H1 (cell line): ENCODE results near the gene TSPAN32. TPM values are rescaled to one million over a fixed set of nuclear protein-coding genes. Genes with fewer than 3 reads are reported as not detected.

Experiments
- CTCF ChIA-PET: fragments of 300-600 bp; sonication (Branson Sonifier 250); formaldehyde crosslinking; loops from one replicate; lab custom pipeline; 2021; ENCODE audit not compliant: partially characterized antibody; lab: Charles Lee
- POLR2A ChIA-PET: fragments of 300-600 bp; sonication (Branson Sonifier 250); formaldehyde crosslinking; loops from one replicate; lab custom pipeline; 2021; ENCODE audit warnings: inconsistent platforms; ENCODE audit not compliant: partially characterized antibody; lab: Charles Lee
- DNase-seq, 2 experiments: peaks; one replicate each; pipeline versions ENCODE4 v3.0.0 to v3.0.0-alpha.2; 2010 to 2022; ENCODE audit warnings: low spot score in 2 of 2, low read depth in 1 of 2, mixed read lengths in 1 of 2
- FAIRE-seq: peaks from 2 replicates; lab custom pipeline; 2011; peaks lifted over from hg19 to GRCh38; lab: Jason Lieb, UNC
- H2AFZ ChIP-seq: 2 replicates; pipeline ENCODE4 v1.8.1; 2012; ENCODE audit warnings: low read length, inconsistent platforms
- H2AK5ac ChIP-seq: 2 replicates; pipeline ENCODE4 v1.6.1; 2013; ENCODE audit warnings: low read depth, low read length
- H2BK120ac ChIP-seq: replicated peaks from 2 replicates; pipeline ENCODE3; 2013; ENCODE audit warnings: low read depth, low read length, inconsistent platforms
- H2BK12ac ChIP-seq: 2 replicates; pipeline ENCODE4 v1.6.1; 2013; ENCODE audit warnings: low read depth, low read length
- H2BK15ac ChIP-seq: 2 replicates; pipeline ENCODE4 v1.6.1; 2013; ENCODE audit warnings: low read length
- H2BK20ac ChIP-seq: 2 replicates; pipeline ENCODE4 v1.6.1; 2013; ENCODE audit warnings: low read length
- H2BK5ac ChIP-seq: 2 replicates; pipeline ENCODE4 v1.6.1; 2013; ENCODE audit warnings: low read depth, low read length
- H3K14ac ChIP-seq: 2 replicates; pipeline ENCODE4 v1.6.1; 2013; ENCODE audit warnings: inconsistent platforms; ENCODE audit not compliant: insufficient read length
- H3K18ac ChIP-seq: 2 replicates; pipeline ENCODE4 v1.6.1; 2013; ENCODE audit warnings: low read length; ENCODE audit errors: extremely low read depth
- H3K23ac ChIP-seq: 2 replicates; pipeline ENCODE4 v1.6.1; 2013; ENCODE audit warnings: inconsistent platforms; ENCODE audit not compliant: insufficient read length
- H3K23me2 ChIP-seq: 2 replicates; pipeline ENCODE4 v1.6.1; 2013; ENCODE audit warnings: low read depth, low read length
- H3K27ac ChIP-seq: 2 replicates; pipeline ENCODE4 v1.6.1; 2011; ENCODE audit warnings: low read depth, low read length, inconsistent platforms
- H3K27me3 ChIP-seq, 4 experiments: replicated peaks in 1 of 4; 1 replicate in 1 of 4; 2 replicates in 3 of 4; pipeline versions ENCODE4 v1.6.1 to v1.8.1; 2011 to 2013; ENCODE audit warnings: low read length in 3 of 4, mild to moderate bottlenecking in 3 of 4, inconsistent platforms in 2 of 4, mixed read lengths in 2 of 4, moderate library complexity in 1 of 4; ENCODE audit not compliant: control insufficient read depth in 3 of 4, insufficient read depth in 3 of 4; ENCODE audit errors: extremely low read depth in 1 of 4
- H3K36me3 ChIP-seq, 4 experiments: 2 replicates each; pipeline versions ENCODE4 v1.6.1 to v1.8.1; 2011 to 2013; ENCODE audit warnings: mild to moderate bottlenecking in 4 of 4, low read length in 3 of 4, moderate library complexity in 2 of 4, control low read depth in 1 of 4, inconsistent platforms in 1 of 4; ENCODE audit not compliant: insufficient read depth in 4 of 4, control insufficient read depth in 2 of 4
- H3K4ac ChIP-seq: replicated peaks from 2 replicates; pipeline ENCODE3; 2013; ENCODE audit warnings: low read length, low read depth, mixed read lengths, inconsistent platforms; ENCODE audit not compliant: insufficient read length
- H3K4me1 ChIP-seq, 4 experiments: replicated peaks in 1 of 4; 1 replicate in 1 of 4; 2 replicates in 3 of 4; pipeline versions ENCODE4 v1.6.1 to v1.8.1; 2011 to 2013; ENCODE audit warnings: low read length in 3 of 4, inconsistent platforms in 2 of 4, mixed read lengths in 1 of 4; ENCODE audit not compliant: insufficient read depth in 4 of 4, control insufficient read depth in 3 of 4
- H3K4me2 ChIP-seq, 2 experiments: 2 replicates each; pipeline versions ENCODE4 v1.6.1 to v1.8.1; 2011 to 2013; ENCODE audit warnings: low read depth in 2 of 2, low read length in 2 of 2, control low read depth in 1 of 2, inconsistent platforms in 1 of 2, mild to moderate bottlenecking in 1 of 2; ENCODE audit not compliant: insufficient read depth in 1 of 2
- H3K4me3 ChIP-seq, 4 experiments: fragments of 200-600, 300-600 bp in 1 of 4; sonication (generic), shearing (Covaris generic), sonication (Bioruptor Twin) in 1 of 4; 2 replicates each; pipeline versions ENCODE4 v1.5.1 to v1.8.1; 2011 to 2016; ENCODE audit warnings: low read length in 4 of 4, low read depth in 3 of 4, control low read depth in 2 of 4, inconsistent platforms in 2 of 4, mild to moderate bottlenecking in 2 of 4, mixed read lengths in 1 of 4, moderate library complexity in 1 of 4; ENCODE audit not compliant: insufficient read depth in 2 of 4; ENCODE audit errors: extremely low read depth in 1 of 4
- H3K56ac ChIP-seq: replicated peaks from 2 replicates; pipeline ENCODE3; 2013; ENCODE audit warnings: low read depth, mild to moderate bottlenecking, mixed read lengths, low read length, inconsistent platforms; ENCODE audit not compliant: insufficient read length
- H3K79me1 ChIP-seq: 2 replicates; pipeline ENCODE4 v1.6.1; 2013; ENCODE audit warnings: low read depth, low read length, control low read depth
- H3K79me2 ChIP-seq, 2 experiments: 2 replicates each; pipeline versions ENCODE4 v1.6.1 to v1.8.1; 2012 to 2013; ENCODE audit warnings: low read length in 2 of 2, mild to moderate bottlenecking in 2 of 2, inconsistent platforms in 1 of 2; ENCODE audit not compliant: insufficient read depth in 2 of 2, control insufficient read depth in 1 of 2
- H3K9ac ChIP-seq, 4 experiments: replicated peaks in 1 of 4; 1 replicate in 1 of 4; 2 replicates in 3 of 4; pipeline versions ENCODE4 v1.6.1 to v1.8.1; 2011 to 2013; ENCODE audit warnings: low read depth in 3 of 4, low read length in 3 of 4, control low read depth in 2 of 4, mild to moderate bottlenecking in 2 of 4, moderate library complexity in 2 of 4, inconsistent platforms in 1 of 4; ENCODE audit errors: extremely low read depth in 1 of 4
- H3K9me3 ChIP-seq, 2 experiments: 2 replicates each; pipeline versions ENCODE4 v1.6.1 to v1.8.1; 2012 to 2013; ENCODE audit warnings: mild to moderate bottlenecking in 2 of 2, moderate library complexity in 2 of 2, control low read depth in 1 of 2, inconsistent platforms in 1 of 2, low read depth in 1 of 2, low read length in 1 of 2, mixed read lengths in 1 of 2; ENCODE audit not compliant: insufficient read depth in 2 of 2
- H4K20me1 ChIP-seq, 2 experiments: replicated peaks in 1 of 2; 2 replicates each; pipeline versions ENCODE3 to v1.8.1; 2011 to 2013; ENCODE audit warnings: inconsistent platforms in 2 of 2, low read length in 2 of 2, mild to moderate bottlenecking in 1 of 2; ENCODE audit not compliant: insufficient read depth in 2 of 2, control insufficient read depth in 1 of 2
- H4K5ac ChIP-seq: 2 replicates; pipeline ENCODE4 v1.6.1; 2013; ENCODE audit warnings: low read length, low read depth, mixed read lengths, inconsistent platforms; ENCODE audit not compliant: insufficient read length
- H4K8ac ChIP-seq: 2 replicates; pipeline ENCODE4 v1.8.0; 2013; ENCODE audit warnings: mild to moderate bottlenecking, moderate library complexity, low read length, inconsistent platforms; ENCODE audit not compliant: insufficient read depth; ENCODE audit errors: extremely low read depth
- H4K91ac ChIP-seq: replicated peaks from 2 replicates; pipeline ENCODE3; 2013; ENCODE audit warnings: low read length, mixed read lengths, inconsistent platforms; ENCODE audit not compliant: insufficient read length
- CTBP2 ChIP-seq: IDR thresholded peaks from 2 replicates; pipeline ENCODE4 v1.7.0; 2011; ENCODE audit warnings: borderline replicate concordance, mild to moderate bottlenecking, moderate library complexity, mixed read lengths, low read length; ENCODE audit not compliant: insufficient read depth, insufficient read length
- HDAC6 ChIP-seq: IDR thresholded peaks from one replicate; pipeline ENCODE4 v1.7.1; 2012; ENCODE audit warnings: low read depth, mild to moderate bottlenecking, inconsistent platforms, low read length, moderate library complexity
- POLR2AphosphoS5 ChIP-seq: IDR thresholded peaks from 2 replicates; pipeline ENCODE4 v1.6.1; 2011; ENCODE audit warnings: low read depth, low read length
- POU5F1 ChIP-seq: IDR thresholded peaks from 2 replicates; pipeline ENCODE4 v1.6.1; 2011; ENCODE audit warnings: low read depth, mild to moderate bottlenecking, low read length, moderate library complexity
- RBBP5 ChIP-seq: IDR thresholded peaks from 2 replicates; pipeline ENCODE4 v1.7.1; 2012; ENCODE audit warnings: low read depth, mild to moderate bottlenecking, inconsistent platforms, low read length, moderate library complexity, borderline replicate concordance
- SIRT6 ChIP-seq: IDR thresholded peaks from one replicate; pipeline ENCODE4 v1.7.1; 2012; ENCODE audit warnings: low read length, inconsistent platforms
- SP4 ChIP-seq: IDR thresholded peaks from 2 replicates; pipeline ENCODE4 v1.6.1; 2012; ENCODE audit warnings: low read length, inconsistent platforms
- TAF1 ChIP-seq: IDR thresholded peaks from 2 replicates; pipeline ENCODE4 v1.6.1; 2011; ENCODE audit warnings: mild to moderate bottlenecking, low read depth, low read length
- TBP ChIP-seq: IDR thresholded peaks from 2 replicates; pipeline ENCODE4 v1.6.1; 2011; ENCODE audit warnings: low read depth, low read length, improper control_type of control experiment
- USF2 ChIP-seq: IDR thresholded peaks from 2 replicates; pipeline ENCODE4 v1.6.1; 2011; ENCODE audit warnings: low read length, improper control_type of control experiment
- WGBS, 2 experiments: shearing (Covaris generic) in 1 of 2; methylation state at CpG; one replicate each; pipeline versions ENCODE4 v1.1.6 to v1.1.7; 2013 to 2015; ENCODE audit warnings: low lambda C conversion rate in 2 of 2, mixed read lengths in 2 of 2, inconsistent platforms in 1 of 2, low coverage in 1 of 2, missing lambda C conversion rate in 1 of 2; ENCODE audit not compliant: insufficient replicate concordance in 2 of 2, insufficient coverage in 1 of 2, insufficient read length in 1 of 2; ENCODE audit errors: extremely low coverage in 1 of 2, missing lambda C conversion rate in 1 of 2; 5-methylcytosine and 5-hydroxymethylcytosine counted together
- polyA plus RNA-seq, 7 experiments: library from polyadenylated mRNA; depleted of rRNA in 3 of 7; stranded (reverse) in 5 of 7; unstranded in 2 of 7; fragments of >200 nt in 5 of 7; fragments of 200-250 nt in 2 of 7; gene quantifications; 1 replicate in 5 of 7; 2 replicates in 1 of 7; 4 replicates in 1 of 7; pipeline versions ENCODE4 v1.2.1 to v1.2.3, GENCODE V29; 2011 to 2013; ENCODE audit warnings: missing spikeins in 2 of 7, mixed read lengths in 2 of 7
- total RNA-seq: library from RNA; stranded (reverse); fragmentation: NEBNext Ultra II Directional; extraction: Animal tissue kit (Norgen Biotek cat#: 25700); gene quantifications from 2 replicates; pipeline ENCODE4 v1.2.1, GENCODE V29; 2021

TSPAN32 gene
- total and polyA plus RNA-seq, 2 of the 8 experiments (the other 6 are each of a cell fraction or from before 2014, with no cell fraction given) = not detected

- Histone ChIP-seq H4K20me1 (peaks cover 0 to 3% of the 10 kb centered on the region in 2 experiments), H3K56ac (no peak overlapping the region), H4K8ac (peak overlapping the region; percentile 62; the same call in 1 of the 2 replicates), H3K4me2 (no peak overlapping the region), H3K23ac (no peak overlapping the region), H2BK12ac (no peak overlapping the region; the same call in 1 of the 2 replicates), H3K79me1 (no peaks in the 10 kb centered on the region), H4K91ac (no peak overlapping the region), H3K36me3 (no peaks in the 10 kb centered on the region), H4K5ac (peak overlapping the region; percentile 18), H2AK5ac (no peak overlapping the region), H3K79me2 (no peaks in the 10 kb centered on the region), H2BK5ac (no peak overlapping the region), H2BK120ac (no peak overlapping the region), H3K4me1 (peaks cover 0 to 3% (median 0%) of the 10 kb centered on the region in 4 experiments; a peak in 1 of 7 replicates), H3K23me2 (no peaks in the 10 kb centered on the region), H2AFZ (no peak overlapping the region), H3K27ac (no peak overlapping the region), H3K9ac (no peak overlapping the region), H3K27me3 (no peaks in the 10 kb centered on the region), H2BK15ac (no peak overlapping the region; the same call in 1 of the 2 replicates), H3K9me3 (no peaks in the 10 kb centered on the region), H2BK20ac (no peak overlapping the region; the same call in 1 of the 2 replicates), H3K4me3 (no peak overlapping the region), H3K18ac (peak overlapping the region; percentile 19; the same call in 1 of the 2 replicates), H3K14ac (no peak overlapping the region), H3K4ac (no peak overlapping the region)
- ChIA-PET CTCF (interaction anchor here (0.6 to 14.9 kb wide), 53 partner anchors 10 to 750 kb away, joined by 3 to 333 read pairs (median 6); partner anchors contain the start of genes CD81, TH and TSSC4), POLR2A (interaction anchor here (0.8 to 2.4 kb wide), 6 partner anchors 72 to 118 kb away, joined by 3 to 14 read pairs (median 6); partner anchors contain the start of gene TSSC4)
- 77% methylated on average over 9 of the region's 12 CpGs; no CpG with 5 or more reads in 1 of the 2 experiments for WGBS, 2 experiments
- FAIRE-seq = no peak
- DNase-seq = no peak
- no peak for TF ChIP-seq SIRT6
- TF ChIP-seq USF2 = no peak
- no peak for TF ChIP-seq TBP
- TF ChIP-seq SP4 = no peak
- TF ChIP-seq CTBP2 = no peak
- no peak for TF ChIP-seq TAF1
- TF ChIP-seq RBBP5 = no peak
- no peak for TF ChIP-seq POLR2AphosphoS5
- no peak for TF ChIP-seq POU5F1
- no peak for TF ChIP-seq HDAC6
These were observed 4.1 kb downstream of the TSPAN32 start for GRCh38 chr11:2305788-2306451.
